Measurements from ENCODE around the gene AASDH.

DNA sequence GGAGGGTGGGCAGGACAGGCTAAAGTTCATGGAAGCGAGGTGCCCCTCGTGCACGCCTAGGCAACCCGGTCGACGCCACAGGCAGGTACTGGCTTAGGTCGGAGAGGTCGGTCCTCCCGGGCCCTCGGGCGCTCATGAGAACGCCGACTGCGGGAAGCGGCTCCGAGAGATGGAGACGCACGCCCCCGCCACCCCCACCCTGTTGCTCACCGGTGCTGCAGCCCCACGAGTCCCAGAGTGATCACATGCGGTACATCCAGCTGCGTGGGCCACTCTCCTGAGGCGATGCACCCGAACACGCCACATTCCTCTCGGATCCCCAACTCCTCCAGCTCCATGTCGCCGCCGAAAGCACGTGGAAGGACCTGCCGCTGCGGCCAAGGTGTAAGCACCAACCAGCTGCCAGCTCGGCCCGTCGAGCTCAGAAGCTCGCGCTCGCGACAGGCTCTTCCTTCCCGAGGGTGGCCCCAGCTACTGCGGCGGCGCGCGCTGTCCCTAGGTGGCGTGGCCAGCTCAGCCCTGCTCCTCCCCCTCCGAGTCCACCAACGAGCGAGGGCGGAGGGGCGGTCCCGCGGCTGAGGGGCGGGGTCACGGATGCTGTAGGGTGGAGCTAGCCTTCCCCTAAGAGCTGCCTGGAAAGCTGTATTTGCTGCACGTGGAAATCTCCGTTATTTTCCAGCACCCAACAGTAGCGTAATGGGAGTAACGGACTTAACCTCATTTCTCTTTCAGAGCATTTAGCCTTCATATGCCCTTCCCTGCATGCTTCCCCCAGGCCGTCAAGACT, 48.0 kb upstream of the AASDH start, which contains the start of gene PPAT:
- TF ChIP-seq, protein P1, sequence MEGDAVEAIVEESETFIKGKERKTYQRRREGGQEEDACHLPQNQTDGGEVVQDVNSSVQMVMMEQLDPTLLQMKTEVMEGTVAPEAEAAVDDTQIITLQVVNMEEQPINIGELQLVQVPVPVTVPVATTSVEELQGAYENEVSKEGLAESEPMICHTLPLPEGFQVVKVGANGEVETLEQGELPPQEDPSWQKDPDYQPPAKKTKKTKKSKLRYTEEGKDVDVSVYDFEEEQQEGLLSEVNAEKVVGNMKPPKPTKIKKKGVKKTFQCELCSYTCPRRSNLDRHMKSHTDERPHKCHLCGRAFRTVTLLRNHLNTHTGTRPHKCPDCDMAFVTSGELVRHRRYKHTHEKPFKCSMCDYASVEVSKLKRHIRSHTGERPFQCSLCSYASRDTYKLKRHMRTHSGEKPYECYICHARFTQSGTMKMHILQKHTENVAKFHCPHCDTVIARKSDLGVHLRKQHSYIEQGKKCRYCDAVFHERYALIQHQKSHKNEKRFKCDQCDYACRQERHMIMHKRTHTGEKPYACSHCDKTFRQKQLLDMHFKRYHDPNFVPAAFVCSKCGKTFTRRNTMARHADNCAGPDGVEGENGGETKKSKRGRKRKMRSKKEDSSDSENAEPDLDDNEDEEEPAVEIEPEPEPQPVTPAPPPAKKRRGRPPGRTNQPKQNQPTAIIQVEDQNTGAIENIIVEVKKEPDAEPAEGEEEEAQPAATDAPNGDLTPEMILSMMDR (optimal IDR thresholded peaks at IDR 0.05 in 1 of 3, IDR thresholded peaks at IDR 0.05 in 1 of 3, conservative IDR thresholded peaks at IDR 0.05 in 1 of 3; ENCODE audit: extremely low read depth in 1 of 3, insufficient read depth in 2 of 3, low read length in 3 of 3) = peak in 1 of 3 experiments; percentile 17
- TF ChIP-seq EZH2 (IDR thresholded peaks at IDR 0.05; ENCODE audit: low read length) = no peak
